Heart left ventricle (tissue), 16 donors: Measurements from ENCODE around the gene NCL. TPM values are rescaled to one million over a fixed set of nuclear protein-coding genes. Genes with fewer than 3 reads are reported as not detected.

ENCODE experiments used
- ATAC-seq, 4 donors: fragments of 200-7000 bp; cut with Tn5 transposase; one replicate each; pipeline ENCODE4 v1.9.1; 2020 to 2022; ENCODE audit warnings: moderate library complexity in 4 of 4, mild to moderate bottlenecking in 3 of 4, moderate number of reproducible peaks in 1 of 4
- DNase-seq, 5 donors: peaks; one replicate each; pipeline ENCODE4 v3.0.0-alpha.2; 2020
- H3K27ac ChIP-seq, 12 donors: fragments of 200-600 bp; sonication (generic) in 4 of 12; one replicate each; pipeline versions ENCODE4 v1.5.0 to v1.8.0; 2016 to 2022; ENCODE audit warnings: mild to moderate bottlenecking in 2 of 12
- H3K27me3 ChIP-seq, 9 donors: fragments of 200-600 bp; sonication (generic) in 2 of 9; one replicate each; pipeline versions ENCODE4 v1.5.1 to v1.8.0; 2016 to 2022; ENCODE audit warnings: mild to moderate bottlenecking in 3 of 9
- H3K36me3 ChIP-seq, 9 donors: fragments of 200-600 bp; sonication (generic) in 2 of 9; one replicate each; pipeline versions ENCODE4 v1.5.0 to v1.8.0; 2018 to 2022; ENCODE audit warnings: mild to moderate bottlenecking in 2 of 9
- H3K4me1 ChIP-seq, 12 donors: fragments of 200-600 bp; sonication (generic) in 4 of 12; one replicate each; pipeline versions ENCODE4 v1.5.0 to v1.8.0; 2016 to 2022; ENCODE audit warnings: mild to moderate bottlenecking in 3 of 12
- H3K4me3 ChIP-seq, 12 donors: fragments of 200-600 bp; sonication (generic) in 4 of 12; one replicate each; pipeline versions ENCODE4 v1.5.0 to v1.8.0; 2017 to 2022; ENCODE audit warnings: mild to moderate bottlenecking in 9 of 12, moderate library complexity in 4 of 12
- H3K9me3 ChIP-seq, 12 donors: fragments of 200-600 bp; sonication (generic) in 4 of 12; one replicate each; pipeline versions ENCODE4 v1.5.0 to v1.8.0; 2016 to 2022; ENCODE audit warnings: mild to moderate bottlenecking in 1 of 12
- CTCF ChIP-seq, 12 donors: fragments of 200-600 bp; sonication (generic) in 4 of 12; IDR thresholded peaks; one replicate each; pipeline versions ENCODE4 v1.5.0 to v1.8.0; 2018 to 2022; ENCODE audit warnings: antibody characterized with exemption in 12 of 12, mild to moderate bottlenecking in 5 of 12
- POLR2A ChIP-seq, 2 donors: fragments of 450-650 bp; IDR thresholded peaks; one replicate each; pipeline ENCODE4 v1.6.1; 2017; ENCODE audit warnings: antibody characterized with exemption in 2 of 2, mild to moderate bottlenecking in 2 of 2, moderate library complexity in 2 of 2
- WGBS, 4 donors: extraction: QIAGEN DNeasy Blood & Tissue Kit in 2 of 4; methylation state at CpG; one replicate each; pipeline versions ENCODE4 v1.1.5 to v1.1.7; 2013 to 2018; 5-methylcytosine and 5-hydroxymethylcytosine counted together
- intact Hi-C, 10 donors: fragments of 100-400 bp; cut with DNase I; formaldehyde crosslinking; loops; one replicate each; pipeline versions ENCODE4 v1.11.1 to v1.14.2; 2022
- long read RNA-seq, 3 donors: library from polyadenylated mRNA; unstranded; transcript quantifications; one replicate each; pipeline ENCODE4 v2.0.0, GENCODE V29; 2020 to 2021
- polyA plus RNA-seq, 2 donors: library from polyadenylated mRNA; stranded (reverse); fragments of 200-250 nt; gene quantifications; one replicate each; pipeline ENCODE4 v1.2.3, GENCODE V29; 2013
- total RNA-seq, 9 donors: library from RNA; depleted of rRNA in 2 of 9; stranded (reverse); fragments of >200 nt in 2 of 9; fragmentation: NEBNext Ultra II Directional in 3 of 9; extraction: Animal tissue kit (Norgen Biotek cat#: 25700) in 3 of 9; gene quantifications; one replicate each; pipeline versions ENCODE4 v1.1.0 to v1.2.4, GENCODE V29; 2016 to 2023
- donor health status: ischemic (EF 13 %, LVEDD 7.1; RV severe dilation, severe dysfunction).
- donor health status: healthy with polysubstance abuse.
- donor health status: DM: no; HTN: yes; CAD: no.
- donor health status: DM: no; HTN: no; CAD: no.
- donor health status: ischemic (EF 25% LVEDD 6.9; RV normal size, moderate dysfunction).
- donor health status: ischemic (EF 25% LVEDD 5.7; RV mildly dilated, moderate dysfunction).
- donor health status: healthy.
- donor health status: DM: yes; HTN: yes; CAD: no.
- donor health status: ischemic (EF 35%, LVEDD 5.7; RV mildly dilated, moderate dysfunction).
- donor health status: nonischemic (EF 11% LVEDD 7.7; RV severe dilation, severe dysfunction).
- donor health status: DM: yes; HTN: yes; CAD: no.
- donor health status: PGD.
- donor health status: ischemic (EF 29% LVEDD 5.4; RV normal size, mild dysfunction).
- donor health status: nonischemic (EF 23%, LVEDD 6.1; RV moderate dilation, normal function).

The NCL gene, protein sequence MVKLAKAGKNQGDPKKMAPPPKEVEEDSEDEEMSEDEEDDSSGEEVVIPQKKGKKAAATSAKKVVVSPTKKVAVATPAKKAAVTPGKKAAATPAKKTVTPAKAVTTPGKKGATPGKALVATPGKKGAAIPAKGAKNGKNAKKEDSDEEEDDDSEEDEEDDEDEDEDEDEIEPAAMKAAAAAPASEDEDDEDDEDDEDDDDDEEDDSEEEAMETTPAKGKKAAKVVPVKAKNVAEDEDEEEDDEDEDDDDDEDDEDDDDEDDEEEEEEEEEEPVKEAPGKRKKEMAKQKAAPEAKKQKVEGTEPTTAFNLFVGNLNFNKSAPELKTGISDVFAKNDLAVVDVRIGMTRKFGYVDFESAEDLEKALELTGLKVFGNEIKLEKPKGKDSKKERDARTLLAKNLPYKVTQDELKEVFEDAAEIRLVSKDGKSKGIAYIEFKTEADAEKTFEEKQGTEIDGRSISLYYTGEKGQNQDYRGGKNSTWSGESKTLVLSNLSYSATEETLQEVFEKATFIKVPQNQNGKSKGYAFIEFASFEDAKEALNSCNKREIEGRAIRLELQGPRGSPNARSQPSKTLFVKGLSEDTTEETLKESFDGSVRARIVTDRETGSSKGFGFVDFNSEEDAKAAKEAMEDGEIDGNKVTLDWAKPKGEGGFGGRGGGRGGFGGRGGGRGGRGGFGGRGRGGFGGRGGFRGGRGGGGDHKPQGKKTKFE
- total RNA-seq (100 to 1,000 TPM in 8 of 9 donors, 10 to 100 TPM in 1; 60.9 to 352 (median 274) TPM), polyA plus RNA-seq (100 to 1,000 TPM; 103 to 281 TPM)
- long read RNA-seq, donor 1, full-length matches to known transcripts: 294 of 345 reads
- long read RNA-seq, donor 1, partial matches to known transcripts: 42 of 345 reads
- long read RNA-seq, donor 1, other reads (novel, unspliced or antisense): 9 of 345 reads
- long read RNA-seq, donor 2, full-length matches to known transcripts: 642 of 742 reads
- long read RNA-seq, donor 2, partial matches to known transcripts: 79 of 742 reads
- long read RNA-seq, donor 2, other reads (novel, unspliced or antisense): 21 of 742 reads
- long read RNA-seq, donor 3, full-length matches to known transcripts: 260 of 290 reads
- long read RNA-seq, donor 3, partial matches to known transcripts: 22 of 290 reads
- long read RNA-seq, donor 3, other reads (novel, unspliced or antisense): 8 of 290 reads

GRCh38 chr2:231463698-231464575 lies at the start of gene NCL:
TSS of gene NCL (minus strand) at chr2:231464484. CDS start at chr2:231464353, 131 bp downstream.
- DNase-seq: peak; percentile 85 to 92 (median 88)
- Histone ChIP-seq H3K4me1 (peaks cover 0 to 51% (median 23%) of the 10 kb centered on the region in 12 donors), H3K36me3 (peaks cover 5 to 42% (median 41%) of the 10 kb centered on the region in 9 donors), H3K4me3 (peak within 1 kb of the TSS; percentile 70 to 99 (median 94)), H3K27me3 (no peaks in the 10 kb centered on the region), H3K9me3 (no peaks in the 10 kb centered on the region), H3K27ac (peak within 1 kb of the TSS; percentile 90 to 99 (median 96))
- WGBS, 4 donors: 0% methylated on average over 56 to 102 of the region's 102 CpGs
- peak; percentile 73 to 99 (median 76) for ATAC-seq
- TF ChIP-seq CTCF (IDR thresholded peaks at IDR 0.05): no peak
- TF ChIP-seq POLR2A (IDR thresholded peaks at IDR 0.05): peak; percentile 33 to 95
- intact Hi-C loops: no loop called here

DNA sequence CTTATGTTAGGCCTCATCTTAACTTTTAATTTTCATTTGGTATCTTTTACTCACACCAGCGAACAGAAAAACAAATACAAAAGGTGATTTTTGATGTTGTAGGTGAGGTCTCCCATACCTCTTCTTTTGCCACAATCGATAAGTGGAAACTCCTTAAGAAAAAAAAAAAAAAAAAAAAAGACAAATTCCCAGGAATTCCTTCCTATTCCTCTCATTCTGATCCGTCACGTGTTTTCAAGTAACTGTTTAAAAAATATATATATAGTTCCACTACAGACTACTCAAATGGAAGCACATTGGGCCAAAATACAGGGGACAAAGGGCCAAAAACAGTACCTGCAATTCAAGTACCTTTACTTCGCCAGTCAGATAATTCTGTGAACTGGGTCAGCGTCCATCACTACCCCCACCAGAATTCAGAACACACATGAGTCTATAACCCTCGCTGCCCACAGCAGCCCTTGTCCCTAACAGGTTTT lies 49.5 kb upstream of the NCL start:
- no peak for TF ChIP-seq CTCF (IDR thresholded peaks at IDR 0.05)
- TF ChIP-seq POLR2A (IDR thresholded peaks at IDR 0.05): no peak
- WGBS, 4 donors: 16 to 21% (median 19%) methylated on average over 7 of the region's 7 CpGs
- intact Hi-C loops: loop anchor here in 1 of 10 donors (1.0 kb wide), 1 partner anchor 88 kb away; no protein-coding TSS in a partner anchor

DNA sequence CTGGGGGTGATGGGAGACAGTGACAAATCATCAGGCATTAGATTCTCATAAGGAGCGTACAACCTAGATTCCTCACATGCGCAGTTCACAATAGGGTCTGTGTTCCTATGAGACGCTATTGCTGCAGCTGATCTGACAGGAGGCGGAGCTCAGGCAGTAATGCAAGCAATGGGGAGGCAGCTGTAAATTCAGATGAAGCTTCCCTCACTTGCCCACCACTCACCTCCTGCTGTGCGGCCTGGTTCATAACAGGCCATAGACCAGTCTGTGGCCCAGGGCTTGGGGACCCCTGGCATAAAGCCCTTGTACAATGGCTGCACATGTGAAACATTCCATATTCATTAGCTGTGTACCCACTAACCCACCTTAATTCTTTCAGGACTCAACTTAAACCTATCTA lies 47.9 kb upstream of the NCL start:
- Histone ChIP-seq H3K27ac (peak overlapping the region in 2 of 12 donors; percentile 7 to 32), H3K9me3 (no peaks in the 10 kb centered on the region), H3K4me1 (peaks cover 0 to 19% (median 7%) of the 10 kb centered on the region in 12 donors), H3K27me3 (no peaks in the 10 kb centered on the region), H3K4me3 (no peak overlapping the region), H3K36me3 (no peaks in the 10 kb centered on the region)
- ATAC-seq (no peak), DNase-seq (no peak)
- TF ChIP-seq POLR2A (IDR thresholded peaks at IDR 0.05) (no peak), CTCF (IDR thresholded peaks at IDR 0.05) (no peak)
- 54 to 66% (median 64%) methylated on average over 5 of the region's 5 CpGs for WGBS, 4 donors
- intact Hi-C loops: no loop called here

More for the DNA sequence above, 49.5 kb upstream of the NCL start:
- peak overlapping the region; percentile 48 to 92 (median 86) for H3K27ac ChIP-seq
- DNase-seq (no peak), ATAC-seq (no peak)
- H3K4me3 ChIP-seq: peak overlapping the region; percentile 56 to 89 (median 76)
- no peaks in the 10 kb centered on the region for H3K9me3 ChIP-seq
- peaks cover 0 to 19% (median 7%) of the 10 kb centered on the region in 12 donors for H3K4me1 ChIP-seq
- no peaks in the 10 kb centered on the region for H3K27me3 ChIP-seq
- no peaks in the 10 kb centered on the region for H3K36me3 ChIP-seq
